SIG-M5 treated with dmso at 0.1 percent for 504 hours (cell line): ENCODE data around the gene CPXM1.

Experiments used
- DNase-seq: peaks from one replicate; lab custom pipeline; 2025; ENCODE audit not compliant: unreplicated experiment; lab: John Stamatoyannopoulos, UW

Gene CPXM1

DNA sequence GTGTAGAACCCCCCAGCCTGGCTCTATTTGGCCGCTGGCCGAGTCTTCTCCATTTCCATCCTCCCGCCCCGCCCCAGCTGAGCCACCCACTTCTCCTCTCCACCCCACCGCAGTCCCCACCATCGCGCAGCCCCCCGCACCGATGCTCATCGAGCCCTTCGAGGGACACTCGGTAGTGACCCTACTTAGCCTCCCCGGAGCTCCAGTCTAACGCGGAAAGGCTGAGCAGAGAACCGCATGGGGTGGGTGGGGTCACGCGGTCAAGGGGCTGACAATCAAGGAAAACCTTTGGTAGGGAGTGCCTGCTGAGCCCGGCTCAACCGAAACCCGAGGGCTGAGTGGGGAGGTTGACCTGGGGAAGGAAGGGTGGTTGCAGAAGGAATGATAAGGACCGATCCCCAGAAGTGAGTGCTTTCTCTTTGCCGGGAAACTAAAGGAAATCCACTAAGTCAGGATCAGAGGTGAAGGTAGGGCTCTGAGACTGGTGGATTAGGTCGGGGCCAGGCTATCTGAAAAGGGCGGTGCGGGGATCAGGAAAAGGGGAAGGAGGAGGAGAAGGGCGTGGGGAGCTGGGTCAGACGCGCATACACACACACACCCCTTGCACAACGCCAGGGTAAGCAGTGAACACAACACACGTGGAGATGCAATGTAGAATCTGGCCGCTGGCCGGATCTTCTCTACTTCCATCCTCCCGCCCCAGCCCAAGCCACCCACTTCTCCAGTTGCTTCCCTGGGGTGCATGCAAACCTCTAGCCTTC lies 49.8 kb downstream of the CPXM1 start:
- DNase-seq, result peak; percentile 88

DNA sequence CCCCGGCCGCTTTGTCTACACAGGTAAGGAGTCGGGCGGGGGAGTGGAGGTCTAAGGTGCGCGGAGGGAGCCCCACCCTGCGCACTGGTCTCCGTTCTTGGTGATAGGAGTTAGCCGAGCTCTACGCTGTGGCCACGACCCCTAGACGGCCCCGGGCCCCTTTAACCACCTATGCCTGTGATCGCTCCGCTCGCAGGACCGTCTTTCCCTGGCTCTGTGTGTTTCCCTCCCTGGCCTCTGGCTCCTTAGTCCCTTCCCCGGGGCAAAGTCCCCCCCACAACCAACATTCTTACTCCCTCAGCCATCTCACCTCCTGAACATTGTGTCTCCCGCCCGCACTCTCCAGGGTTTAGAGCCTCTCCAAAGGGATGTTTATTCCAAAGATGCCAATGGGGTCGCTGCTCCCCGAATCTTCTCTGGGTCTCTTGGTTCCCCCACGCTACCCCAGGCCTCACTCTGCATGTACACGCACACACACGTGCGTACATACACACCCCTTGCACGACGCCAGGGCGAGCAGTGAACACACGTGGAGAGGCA lies 50.4 kb downstream of the CPXM1 start:
- no peak for DNase-seq

DNA sequence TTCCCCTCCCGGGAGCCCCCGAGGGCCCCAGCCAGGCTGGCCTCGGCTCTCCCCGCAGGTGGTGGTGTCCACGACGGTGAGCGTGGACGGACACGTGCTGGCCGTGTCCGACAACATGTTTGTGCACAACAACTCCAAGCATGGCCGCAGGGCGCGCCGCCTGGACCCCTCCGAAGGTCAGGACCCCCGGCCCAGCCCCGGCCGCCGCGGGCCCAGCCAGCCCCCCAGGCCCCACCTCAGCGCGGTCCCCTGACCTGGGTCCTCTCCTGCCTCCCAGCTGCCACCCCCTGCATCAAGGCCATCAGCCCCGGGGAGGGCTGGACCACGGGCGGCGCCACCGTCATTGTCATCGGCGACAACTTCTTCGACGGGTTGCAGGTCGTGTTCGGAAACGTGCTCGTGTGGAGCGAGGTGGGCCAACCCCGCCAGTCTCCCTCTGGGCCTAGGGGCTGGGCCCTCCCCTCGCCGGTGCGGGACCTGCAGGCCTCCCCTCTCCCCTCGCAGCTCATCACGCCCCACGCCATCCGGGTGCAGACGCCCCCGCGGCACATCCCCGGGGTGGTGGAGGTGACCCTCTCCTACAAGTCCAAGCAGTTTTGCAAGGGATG lies 51.0 kb downstream of the CPXM1 start:
- no peak for DNase-seq

DNA sequence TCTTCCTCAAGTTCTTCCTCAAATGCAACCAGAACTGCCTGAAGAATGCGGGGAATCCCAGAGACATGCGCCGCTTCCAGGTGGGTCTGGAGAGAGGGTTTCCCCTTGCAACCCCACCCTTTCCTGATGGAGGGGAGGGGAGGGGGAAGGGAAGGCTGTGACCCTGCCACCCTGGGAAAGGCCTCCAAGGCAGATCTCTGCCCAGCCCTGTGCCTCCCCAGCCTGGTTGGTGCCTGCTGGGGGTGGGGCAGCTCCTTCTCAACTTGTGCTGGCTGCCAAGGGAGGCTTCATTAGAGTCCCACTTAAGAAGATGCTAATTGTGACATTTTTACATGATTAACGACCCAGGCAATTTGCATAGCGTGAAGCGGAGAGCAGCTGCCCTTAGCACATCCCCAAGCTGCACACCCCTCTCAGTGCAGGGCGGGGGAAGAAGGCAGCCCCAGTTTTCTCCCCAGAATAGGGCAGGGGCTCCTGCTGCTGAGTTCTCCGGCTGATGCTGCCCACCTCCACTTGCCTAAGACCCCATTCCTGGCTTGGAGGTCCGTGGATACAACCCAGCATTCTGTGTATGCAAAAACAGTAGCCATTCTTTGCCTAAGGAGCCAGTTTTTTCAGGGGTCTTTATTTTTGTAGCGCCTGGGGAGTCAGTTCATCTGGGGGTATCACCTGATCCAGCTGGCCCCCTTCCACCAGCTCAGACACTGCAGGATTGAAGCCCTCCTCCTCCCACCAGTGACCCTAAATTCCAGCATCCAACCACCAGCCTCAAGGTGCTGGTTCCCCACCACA lies 51.7 kb downstream of the CPXM1 start:
- DNase-seq, result no peak

DNA sequence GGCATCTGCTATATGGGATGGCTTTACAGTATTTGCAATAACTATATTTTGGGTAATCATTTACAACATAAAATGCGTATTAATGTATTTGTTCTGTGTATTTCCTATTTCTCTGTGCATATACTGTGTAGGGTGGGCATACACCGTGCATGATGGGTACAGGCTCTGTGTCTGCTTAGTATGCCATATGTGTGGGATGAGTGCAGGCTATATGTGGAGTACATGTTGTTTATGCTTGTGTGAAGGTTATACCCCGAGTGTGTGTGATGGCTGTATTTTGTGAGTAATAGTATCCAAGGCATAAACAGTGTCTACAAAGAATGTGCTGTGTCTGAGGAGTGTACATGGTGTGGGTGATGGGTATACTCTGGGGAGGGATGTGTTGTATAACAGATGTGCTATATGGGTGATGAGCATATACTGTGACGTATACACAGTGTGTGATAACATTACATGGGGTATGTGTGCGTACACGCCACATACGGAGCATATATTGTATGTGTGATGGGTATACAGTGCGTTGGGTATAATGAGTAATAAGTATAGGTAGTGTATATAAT lies 52.7 kb downstream of the CPXM1 start:
- no peak for DNase-seq

DNA sequence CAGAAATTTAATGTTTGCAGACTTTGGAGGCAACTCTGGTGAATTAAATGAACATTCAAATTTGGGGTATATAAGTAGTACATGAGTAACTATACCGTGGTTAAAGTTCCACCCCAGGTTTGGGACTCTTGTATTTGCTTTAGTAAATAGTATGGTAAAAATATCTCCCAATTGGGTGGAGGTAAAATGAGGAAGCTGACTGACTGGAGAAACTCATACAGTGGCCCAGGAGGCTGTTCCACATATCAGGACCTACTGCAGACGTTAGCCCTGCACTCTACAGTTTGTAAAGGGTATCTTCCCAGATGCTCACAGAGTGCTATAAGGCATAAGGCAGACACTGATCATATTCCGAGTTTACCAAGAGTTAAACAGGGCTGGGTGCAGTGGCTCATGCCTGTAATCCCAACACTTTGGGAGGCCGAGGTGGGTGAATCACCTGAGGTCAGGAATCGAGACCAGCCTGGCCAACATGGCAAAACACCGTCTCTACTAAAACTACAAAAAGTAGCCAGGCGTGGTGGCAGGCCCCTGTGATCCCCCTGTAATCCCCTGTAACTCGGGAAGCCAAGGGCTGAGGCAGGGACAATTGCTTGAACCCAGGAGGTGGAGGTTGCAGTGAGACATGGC lies 53.7 kb downstream of the CPXM1 start:
- DNase-seq, result peak; percentile 79

DNA sequence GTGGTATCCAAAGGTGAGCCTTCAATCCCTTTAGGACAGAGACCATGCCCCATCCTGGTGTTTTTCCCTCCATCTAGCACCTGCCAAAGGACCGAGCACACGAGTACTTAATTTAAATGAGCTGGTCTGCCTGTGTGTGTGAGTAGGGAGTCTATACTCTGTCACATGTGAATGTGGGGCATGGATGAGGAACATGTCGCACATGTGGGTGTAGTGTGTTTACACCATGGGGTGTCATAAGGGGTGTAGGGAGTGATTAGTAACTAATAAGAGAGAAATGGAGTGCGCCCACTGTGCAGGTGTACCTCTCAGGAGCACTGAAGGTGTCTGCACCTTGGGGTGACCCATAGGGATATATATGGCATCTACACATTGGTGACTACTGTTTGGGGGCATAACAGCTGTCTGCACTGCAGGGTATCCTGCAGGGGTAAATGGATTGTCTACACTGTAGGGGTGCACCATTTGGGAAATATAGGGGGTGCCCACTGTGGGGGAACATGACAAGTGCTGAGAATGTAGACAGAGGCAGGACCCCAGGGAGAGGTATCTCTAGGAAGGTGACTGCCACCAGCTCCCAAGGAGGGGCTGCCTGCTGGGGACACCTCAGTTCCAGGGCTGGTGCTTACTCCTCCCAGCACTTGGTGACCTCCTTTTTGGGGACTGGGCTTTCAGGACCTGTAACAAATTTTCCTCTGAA lies 54.3 kb downstream of the CPXM1 start:
- DNase-seq, result no peak

DNA sequence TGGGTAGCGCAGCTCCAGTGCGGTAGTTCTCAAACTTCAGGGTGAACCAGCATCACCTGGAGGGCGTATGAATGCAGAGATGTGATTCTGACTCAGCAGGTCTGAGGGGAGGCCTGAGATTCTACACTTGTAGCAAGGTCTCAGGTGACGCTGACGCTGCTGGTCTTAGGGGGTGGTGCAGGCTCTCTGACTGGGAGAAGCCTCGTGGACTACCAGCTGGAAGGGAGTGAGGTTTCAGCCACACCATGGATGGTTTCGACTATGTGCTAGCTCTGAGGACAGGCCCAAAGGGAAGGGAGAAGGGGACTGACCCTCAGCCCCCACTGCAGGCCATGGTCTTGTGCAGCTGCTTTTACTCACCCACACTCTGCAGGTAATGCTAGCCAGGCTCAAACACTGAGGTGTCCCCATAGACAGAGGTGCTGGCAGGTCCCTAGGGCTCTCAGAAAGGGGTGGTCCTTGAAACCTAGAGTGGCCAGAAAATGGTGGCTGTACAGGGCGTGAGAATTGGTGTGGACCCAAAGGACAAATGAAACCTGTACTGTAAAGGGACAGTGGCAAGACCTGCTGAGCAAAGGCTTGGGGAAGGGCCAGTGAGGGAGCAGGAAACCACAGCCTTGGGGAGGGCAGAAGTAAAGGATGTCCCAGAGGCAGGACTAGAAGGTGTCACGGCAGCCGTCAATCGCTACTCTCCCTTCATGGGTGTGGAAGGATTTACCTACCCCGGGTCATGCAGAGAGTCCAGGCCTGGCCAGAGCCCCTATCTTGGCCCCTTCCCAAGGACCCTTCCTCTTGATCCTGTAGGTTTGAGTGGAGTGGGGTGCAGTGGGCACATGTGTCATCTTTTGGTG lies 55.1 kb downstream of the CPXM1 start:
- no peak for DNase-seq
